Right lobe of liver (tissue), 4 donors: ENCODE data around the gene EVC.
"Not testable (repeated sequence)": the region's sequence is repeated elsewhere in the genome, so short reads cannot be mapped to it uniquely, and the experiment has no call there.

ENCODE experiments used
- CTCF ChIP-seq, 4 donors: fragments of 200-600 bp in 3 of 4; fragments of 450-650 bp in 1 of 4; IDR thresholded peaks; one replicate each; pipeline versions ENCODE4 v1.5.1 to v1.8.0; 2016 to 2022; ENCODE audit warnings: antibody characterized with exemption in 4 of 4, mild to moderate bottlenecking in 2 of 4
- POLR2A ChIP-seq: fragments of 450-650 bp; IDR thresholded peaks from one replicate; pipeline ENCODE4 v1.6.1; 2017; ENCODE audit warnings: antibody characterized with exemption, mild to moderate bottlenecking
- donor health status: DM: no; HTN: no; CAD: no.
- donor health status: DM: no; HTN: no; CAD: no.
- donor health status: DM: no; HTN: yes; CAD: no.

GRCh38 chr4:5837483-5837882 is 126.5 kb downstream of the EVC start:
- TF ChIP-seq CTCF (IDR thresholded peaks at IDR 0.05); POLR2A: not testable (repeated sequence)
